Measurements from ENCODE around the gene A2ML1. TPM values are rescaled to one million over a fixed set of nuclear protein-coding genes. Genes with fewer than 3 reads are reported as not detected.
A peak's percentile ranks its signal among the peaks of the same experiment; 100 is the strongest.

A2ML1 gene
- total and polyA plus RNA-seq, 2 experiments from 2014 or later = not detected

DNA sequence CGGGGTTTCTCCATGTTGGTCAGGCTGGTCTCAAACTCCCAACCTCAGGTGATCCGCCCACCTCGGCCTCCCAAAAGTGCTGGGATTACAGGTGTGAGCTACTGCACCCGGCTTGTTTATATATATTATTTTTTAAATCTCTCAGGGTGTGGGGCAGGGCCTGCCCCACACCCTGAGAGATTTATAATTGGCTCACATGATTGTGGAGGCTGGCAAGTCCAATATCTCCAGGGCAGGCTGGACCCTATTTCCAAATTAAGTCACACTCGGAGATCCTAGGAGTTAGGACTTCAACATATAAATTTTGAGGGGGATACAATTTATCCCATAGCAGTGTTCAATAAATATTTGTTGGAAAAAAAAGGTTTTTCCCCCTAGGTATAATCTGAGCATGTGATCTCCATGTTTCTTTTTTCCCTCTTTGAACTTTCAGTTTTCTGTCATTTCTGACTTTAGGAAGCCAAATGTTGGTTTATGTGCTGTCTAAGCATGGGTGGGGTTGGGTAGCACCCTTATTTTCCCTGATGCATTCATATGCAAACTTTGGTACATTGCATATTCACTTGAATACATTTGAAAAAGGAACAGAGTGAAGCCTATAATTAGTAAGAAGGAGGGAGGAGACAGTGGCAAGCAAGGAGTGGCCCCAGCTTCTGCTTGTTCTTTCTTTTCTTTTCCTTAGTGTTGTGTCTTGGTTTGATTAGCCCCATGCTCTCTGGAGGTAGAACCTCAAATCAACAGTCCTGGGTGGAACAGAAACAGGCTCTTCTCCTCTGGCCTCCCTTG lies 8.7 kb upstream of the A2ML1 start:
- Histone ChIP-seq H3K4me1 (ENCODE audit: insufficient read depth) (no peaks in the 10 kb centered on the region), H4K20me1 (ENCODE audit: insufficient read depth) (no peaks in the 10 kb centered on the region), H3F3A (ENCODE audit: insufficient read depth) (no peaks in the 10 kb centered on the region), H2AFZ (no peak overlapping the region), H3K36me3 (ENCODE audit: low read depth) (no peaks in the 10 kb centered on the region), H3K9ac (no peak overlapping the region), H3K9me2 (ENCODE audit: insufficient read depth) (no peaks in the 10 kb centered on the region), H3K9me3 (ENCODE audit: low read depth) (no peaks in the 10 kb centered on the region), H3K27me3 (replicated peaks; ENCODE audit: insufficient read depth) (no peaks in the 10 kb centered on the region), H3K4me3 (no peak overlapping the region), H3K27ac (no peak overlapping the region), H3K4me2 (ENCODE audit: unreplicated experiment) (no peak overlapping the region), H3K79me2 (ENCODE audit: insufficient read depth) (no peaks in the 10 kb centered on the region)
- WGBS, 2 experiments (ENCODE audit: low coverage in 1 of 2, low lambda C conversion rate in 2 of 2, missing lambda C conversion rate in 2 of 2) = 57 to 71% methylated on average over 5 of the region's 5 CpGs
- DNase-seq = no peak
- TF ChIP-seq EZH2phosphoT487 (IDR thresholded peaks at IDR 0.05; ENCODE audit: insufficient read depth, low read depth) (no peak), EZH2 (IDR thresholded peaks at IDR 0.05; ENCODE audit: insufficient read depth, poor library complexity, severe bottlenecking) (no peak)
- in situ Hi-C loops (cut with MboI) = no loop called here

DNA sequence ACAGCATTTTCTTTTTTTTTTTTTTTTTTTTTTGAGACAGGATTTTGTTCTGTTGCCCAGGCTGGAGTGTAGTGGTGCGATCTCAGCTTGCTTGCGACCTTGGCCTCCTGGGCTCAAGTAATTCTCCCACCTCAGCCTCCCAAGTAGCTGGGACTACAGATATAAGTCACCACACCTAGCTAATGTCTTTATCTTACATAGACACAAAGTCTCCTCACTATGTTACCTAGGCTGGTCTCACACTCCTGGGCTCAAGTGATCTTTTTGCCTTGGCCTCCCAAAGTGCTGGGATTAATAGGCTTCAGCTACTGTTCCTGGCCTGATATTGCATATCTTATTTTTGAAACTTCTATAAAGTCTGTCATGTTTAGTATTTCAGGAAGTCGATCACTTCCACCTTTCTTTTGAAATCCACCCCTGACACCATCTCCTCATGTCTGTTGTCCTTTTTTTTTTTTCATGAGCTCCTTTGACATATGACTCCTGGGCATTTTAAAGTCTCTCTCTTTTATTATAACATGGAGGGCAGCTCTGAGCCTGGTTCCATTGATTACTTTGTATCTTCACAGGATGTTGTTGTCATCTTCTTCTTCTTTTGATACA lies 5.9 kb upstream of the A2ML1 start:
- H3K27ac ChIP-seq = no peak overlapping the region
- no peaks in the 10 kb centered on the region for H4K20me1 ChIP-seq (ENCODE audit: insufficient read depth)
- H3K4me1 ChIP-seq (ENCODE audit: insufficient read depth) = no peaks in the 10 kb centered on the region
- no peak for TF ChIP-seq EZH2 (IDR thresholded peaks at IDR 0.05; ENCODE audit: insufficient read depth, poor library complexity, severe bottlenecking)
- no peaks in the 10 kb centered on the region for H3K9me2 ChIP-seq (ENCODE audit: insufficient read depth)
- H3K9me3 ChIP-seq (ENCODE audit: low read depth) = no peaks in the 10 kb centered on the region
- H2AFZ ChIP-seq = no peak overlapping the region
- 75 to 82% methylated on average over 3 of the region's 3 CpGs for WGBS, 2 experiments (ENCODE audit: low coverage in 1 of 2, low lambda C conversion rate in 2 of 2, missing lambda C conversion rate in 2 of 2)
- H3K4me3 ChIP-seq = no peak overlapping the region
- in situ Hi-C loops (cut with MboI) = no loop called here
- no peaks in the 10 kb centered on the region for H3K36me3 ChIP-seq (ENCODE audit: low read depth)
- H3K79me2 ChIP-seq (ENCODE audit: insufficient read depth) = no peaks in the 10 kb centered on the region
- H3K4me2 ChIP-seq (ENCODE audit: unreplicated experiment) = no peak overlapping the region
- H3K9ac ChIP-seq = no peak overlapping the region
- no peaks in the 10 kb centered on the region for H3F3A ChIP-seq (ENCODE audit: insufficient read depth)
- DNase-seq = no peak
- no peaks in the 10 kb centered on the region for H3K27me3 ChIP-seq (replicated peaks; ENCODE audit: insufficient read depth)

DNA sequence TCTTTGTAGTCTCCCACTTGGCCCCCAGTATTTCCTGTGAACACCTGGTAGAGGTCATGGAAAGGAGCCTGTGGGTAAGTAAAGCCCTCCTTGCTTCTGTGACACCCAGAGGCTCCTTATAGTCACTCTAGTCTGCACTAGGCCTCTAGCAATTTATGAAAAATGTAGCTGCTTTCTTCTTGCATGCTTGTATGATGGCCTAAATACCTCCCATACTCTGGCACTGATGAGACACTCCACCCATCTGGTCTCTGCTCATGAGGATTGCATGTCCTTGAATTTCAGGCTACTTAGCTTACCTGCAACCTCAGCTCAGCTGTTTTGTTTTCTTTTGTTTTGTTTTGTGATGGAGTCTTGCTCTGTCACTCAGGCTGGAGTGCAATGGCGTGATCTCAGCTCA lies 4.6 kb upstream of the A2ML1 start:
- Histone ChIP-seq H3F3A (ENCODE audit: insufficient read depth) (no peaks in the 10 kb centered on the region), H3K4me2 (ENCODE audit: unreplicated experiment) (no peak overlapping the region), H3K4me3 (no peak overlapping the region), H3K9me2 (ENCODE audit: insufficient read depth) (no peaks in the 10 kb centered on the region), H3K9ac (no peak overlapping the region), H3K27ac (no peak overlapping the region), H3K27me3 (replicated peaks; ENCODE audit: insufficient read depth) (no peaks in the 10 kb centered on the region), H3K9me3 (ENCODE audit: low read depth) (no peaks in the 10 kb centered on the region), H3K36me3 (ENCODE audit: low read depth) (no peaks in the 10 kb centered on the region), H4K20me1 (ENCODE audit: insufficient read depth) (no peaks in the 10 kb centered on the region), H3K79me2 (ENCODE audit: insufficient read depth) (no peaks in the 10 kb centered on the region), H3K4me1 (ENCODE audit: insufficient read depth) (no peaks in the 10 kb centered on the region), H2AFZ (no peak overlapping the region)
- in situ Hi-C loops (cut with MboI) = no loop called here
- peak; percentile 40 for DNase-seq
- WGBS, 2 experiments (ENCODE audit: low coverage in 1 of 2, low lambda C conversion rate in 2 of 2, missing lambda C conversion rate in 2 of 2) = 67 to 90% methylated on average over 1 of the region's 1 CpG
- no peak for TF ChIP-seq EZH2 (IDR thresholded peaks at IDR 0.05; ENCODE audit: insufficient read depth, poor library complexity, severe bottlenecking)

DNA sequence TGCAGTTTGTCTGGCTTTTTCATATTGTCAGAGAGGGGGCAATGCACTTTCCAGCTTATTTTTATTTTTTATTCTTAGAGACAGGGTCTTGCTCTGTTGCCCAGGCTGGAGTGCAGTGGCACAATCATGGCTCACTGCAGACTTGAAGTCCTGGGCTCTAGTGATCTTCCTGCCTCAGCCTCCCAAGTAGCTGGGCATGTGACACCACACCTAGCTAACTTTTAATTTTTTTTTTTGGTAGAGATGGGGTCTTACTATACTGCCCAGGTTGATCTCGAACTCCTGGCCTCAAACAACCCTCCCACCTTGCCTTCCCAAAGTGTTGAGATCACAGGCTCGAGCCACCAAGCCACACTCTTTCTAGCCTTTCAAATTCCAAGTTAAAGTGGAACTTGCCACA lies 3.9 kb upstream of the A2ML1 start:
- H3K9me3 ChIP-seq (ENCODE audit: low read depth) = no peaks in the 10 kb centered on the region
- H3K4me3 ChIP-seq = no peak overlapping the region
- H3K4me2 ChIP-seq (ENCODE audit: unreplicated experiment) = no peak overlapping the region
- H2AFZ ChIP-seq = no peak overlapping the region
- no peaks in the 10 kb centered on the region for H3K36me3 ChIP-seq (ENCODE audit: low read depth)
- no peak for DNase-seq
- H4K20me1 ChIP-seq (ENCODE audit: insufficient read depth) = no peaks in the 10 kb centered on the region
- H3K79me2 ChIP-seq (ENCODE audit: insufficient read depth) = no peaks in the 10 kb centered on the region
- no peaks in the 10 kb centered on the region for H3K27me3 ChIP-seq (replicated peaks; ENCODE audit: insufficient read depth)
- H3K27ac ChIP-seq = no peak overlapping the region
- WGBS, 2 experiments (ENCODE audit: low coverage in 1 of 2, low lambda C conversion rate in 2 of 2, missing lambda C conversion rate in 2 of 2) = 65 to 80% methylated on average over 1 to 2 of the region's 2 CpGs
- no peaks in the 10 kb centered on the region for H3F3A ChIP-seq (ENCODE audit: insufficient read depth)
- no peaks in the 10 kb centered on the region for H3K4me1 ChIP-seq (ENCODE audit: insufficient read depth)
- in situ Hi-C loops (cut with MboI) = no loop called here
- no peak overlapping the region for H3K9ac ChIP-seq
- no peaks in the 10 kb centered on the region for H3K9me2 ChIP-seq (ENCODE audit: insufficient read depth)
- no peak for TF ChIP-seq EZH2phosphoT487 (IDR thresholded peaks at IDR 0.05; ENCODE audit: insufficient read depth, low read depth)
- no peak for TF ChIP-seq EZH2 (IDR thresholded peaks at IDR 0.05; ENCODE audit: insufficient read depth, poor library complexity, severe bottlenecking)

All from GM23248 (cell line).